SU-DHL-6 (cell line): ENCODE results near the gene BZW2.

ENCODE experiments used
- EZH2phosphoT487 ChIP-seq: fragments of 200-600 bp; sonication (generic), shearing (Covaris generic); conservative IDR thresholded peaks from 2 replicates; pipeline ENCODE4 v1.6.1; 2018; ENCODE audit warnings: mild to moderate bottlenecking, antibody characterized with exemption, low read length, moderate library complexity, mixed read lengths
- TF ChIP-seq, protein P1 (sequence below): fragments of 200-600 bp; sonication (generic); IDR thresholded peaks from one replicate; pipeline ENCODE4 v1.5.1; 2017; ENCODE audit warnings: antibody characterized with exemption, mild to moderate bottlenecking, low read length, moderate library complexity; ENCODE audit not compliant: insufficient read depth, poor library complexity, severe bottlenecking

DNA sequence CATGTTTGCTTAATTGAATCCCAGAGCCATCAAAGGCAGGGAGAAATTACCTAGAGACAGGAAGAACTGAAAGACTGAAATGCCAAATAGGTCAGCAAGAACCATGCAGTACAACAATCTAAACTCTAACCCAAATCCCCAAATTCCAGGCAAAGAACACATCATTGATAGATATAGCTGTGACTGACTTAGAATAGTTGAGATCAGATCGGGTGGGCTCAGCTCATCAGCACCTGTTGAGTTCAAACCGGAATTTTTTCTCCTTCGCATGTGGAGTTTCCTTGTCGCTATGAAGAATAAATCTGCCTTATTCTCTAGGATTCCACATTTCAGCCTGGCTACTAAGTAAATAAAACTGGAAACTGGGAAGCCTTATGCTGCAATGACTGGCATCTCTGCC lies 1.8 kb upstream of the BZW2 start:
- TF ChIP-seq, protein P1, sequence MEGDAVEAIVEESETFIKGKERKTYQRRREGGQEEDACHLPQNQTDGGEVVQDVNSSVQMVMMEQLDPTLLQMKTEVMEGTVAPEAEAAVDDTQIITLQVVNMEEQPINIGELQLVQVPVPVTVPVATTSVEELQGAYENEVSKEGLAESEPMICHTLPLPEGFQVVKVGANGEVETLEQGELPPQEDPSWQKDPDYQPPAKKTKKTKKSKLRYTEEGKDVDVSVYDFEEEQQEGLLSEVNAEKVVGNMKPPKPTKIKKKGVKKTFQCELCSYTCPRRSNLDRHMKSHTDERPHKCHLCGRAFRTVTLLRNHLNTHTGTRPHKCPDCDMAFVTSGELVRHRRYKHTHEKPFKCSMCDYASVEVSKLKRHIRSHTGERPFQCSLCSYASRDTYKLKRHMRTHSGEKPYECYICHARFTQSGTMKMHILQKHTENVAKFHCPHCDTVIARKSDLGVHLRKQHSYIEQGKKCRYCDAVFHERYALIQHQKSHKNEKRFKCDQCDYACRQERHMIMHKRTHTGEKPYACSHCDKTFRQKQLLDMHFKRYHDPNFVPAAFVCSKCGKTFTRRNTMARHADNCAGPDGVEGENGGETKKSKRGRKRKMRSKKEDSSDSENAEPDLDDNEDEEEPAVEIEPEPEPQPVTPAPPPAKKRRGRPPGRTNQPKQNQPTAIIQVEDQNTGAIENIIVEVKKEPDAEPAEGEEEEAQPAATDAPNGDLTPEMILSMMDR = no peak
- TF ChIP-seq EZH2phosphoT487 = no peak
